GM21528 (cell line): Measurements from ENCODE around the gene CSF1.
"Not testable (repeated sequence)": the region's sequence is repeated elsewhere in the genome, so short reads cannot be mapped to it uniquely, and the experiment has no call there.

Experiments used
- ATAC-seq: cut with Tn5 transposase; IDR thresholded peaks from one replicate; pipeline ENCODE4 v1.9.1; 2021; ENCODE audit warnings: mild to moderate bottlenecking, moderate library complexity; ENCODE audit not compliant: unreplicated experiment, low FRiP score

CSF1 gene, protein sequence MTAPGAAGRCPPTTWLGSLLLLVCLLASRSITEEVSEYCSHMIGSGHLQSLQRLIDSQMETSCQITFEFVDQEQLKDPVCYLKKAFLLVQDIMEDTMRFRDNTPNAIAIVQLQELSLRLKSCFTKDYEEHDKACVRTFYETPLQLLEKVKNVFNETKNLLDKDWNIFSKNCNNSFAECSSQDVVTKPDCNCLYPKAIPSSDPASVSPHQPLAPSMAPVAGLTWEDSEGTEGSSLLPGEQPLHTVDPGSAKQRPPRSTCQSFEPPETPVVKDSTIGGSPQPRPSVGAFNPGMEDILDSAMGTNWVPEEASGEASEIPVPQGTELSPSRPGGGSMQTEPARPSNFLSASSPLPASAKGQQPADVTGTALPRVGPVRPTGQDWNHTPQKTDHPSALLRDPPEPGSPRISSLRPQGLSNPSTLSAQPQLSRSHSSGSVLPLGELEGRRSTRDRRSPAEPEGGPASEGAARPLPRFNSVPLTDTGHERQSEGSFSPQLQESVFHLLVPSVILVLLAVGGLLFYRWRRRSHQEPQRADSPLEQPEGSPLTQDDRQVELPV

DNA sequence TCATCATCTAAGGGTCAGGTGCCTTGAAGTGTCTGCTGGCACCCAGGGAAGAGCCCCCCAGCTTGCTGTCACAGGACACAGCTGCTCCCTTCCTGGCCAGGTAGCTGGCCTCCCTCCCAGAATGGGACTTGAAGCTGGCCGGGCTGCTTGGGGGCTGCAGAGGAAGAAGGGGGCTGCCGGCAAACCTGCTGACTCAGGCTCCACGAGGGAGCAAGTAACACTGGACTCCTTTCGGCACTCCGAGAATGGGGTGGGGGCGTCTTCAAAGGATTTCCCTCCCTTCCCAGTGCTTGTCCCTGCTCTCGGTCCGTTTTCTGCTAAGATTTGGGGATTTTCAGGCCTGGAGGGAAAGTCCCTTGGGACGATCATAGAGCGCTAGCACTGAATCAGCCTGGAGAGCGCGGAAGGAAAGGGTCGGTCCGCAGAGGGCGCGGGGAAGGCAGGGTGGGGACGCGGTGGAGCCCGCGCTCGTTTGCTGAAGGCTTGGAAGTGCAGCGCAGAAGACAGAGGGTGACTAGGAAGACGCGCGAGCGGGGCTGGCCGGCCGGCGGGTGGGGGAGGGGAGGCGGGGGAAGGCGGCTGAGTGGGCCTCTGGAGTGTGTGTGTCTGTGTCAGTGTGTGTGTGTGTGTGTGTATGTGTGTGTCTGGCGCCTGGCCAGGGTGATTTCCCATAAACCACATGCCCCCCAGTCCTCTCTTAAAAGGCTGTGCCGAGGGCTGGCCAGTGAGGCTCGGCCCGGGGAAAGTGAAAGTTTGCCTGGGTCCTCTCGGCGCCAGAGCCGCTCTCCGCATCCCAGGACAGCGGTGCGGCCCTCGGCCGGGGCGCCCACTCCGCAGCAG lies at the start of gene CSF1:
Gene CSF1 (plus strand): TSS at position 727 of the 840 bp plus-strand sequence. CDS start 175 bp downstream, outside the sequence.
- ATAC-seq = no peak

DNA sequence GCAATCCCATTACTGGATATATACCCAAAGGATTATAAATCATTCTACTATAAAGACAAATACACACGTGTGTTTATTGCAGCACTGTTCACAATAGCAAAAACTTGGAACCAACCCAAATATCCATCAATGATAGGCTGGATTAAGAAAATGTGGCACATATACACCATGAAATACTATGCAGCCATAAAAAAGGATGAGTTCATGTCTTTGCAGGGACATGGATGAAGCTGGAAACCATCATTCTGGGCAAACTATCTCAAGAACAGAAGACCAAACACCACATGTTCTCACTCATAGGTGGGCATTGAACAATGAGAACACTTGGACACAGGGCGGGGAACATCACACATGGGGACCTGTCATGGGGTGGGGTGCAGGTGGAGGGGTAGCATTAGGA lies 49.0 kb upstream of the CSF1 start:
- not testable (repeated sequence) for ATAC-seq

DNA sequence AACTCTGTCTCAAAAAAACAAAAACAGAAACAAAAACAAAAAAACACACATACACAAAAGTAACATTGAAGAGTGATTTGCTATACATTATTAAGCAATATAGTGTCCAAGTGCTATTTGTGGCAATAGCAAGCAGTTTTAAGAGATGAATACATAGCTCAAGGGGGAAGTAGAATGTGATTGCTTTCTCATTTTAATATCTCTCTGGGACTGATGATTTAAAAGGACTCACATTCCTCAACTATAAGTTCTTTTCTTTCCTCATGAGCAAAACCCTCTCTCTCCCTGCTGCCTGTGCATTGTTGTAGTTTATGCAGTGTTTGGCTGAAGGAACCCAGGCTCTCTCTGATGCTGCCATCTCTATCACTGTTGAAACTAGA lies 47.0 kb upstream of the CSF1 start:
- ATAC-seq = no peak

DNA sequence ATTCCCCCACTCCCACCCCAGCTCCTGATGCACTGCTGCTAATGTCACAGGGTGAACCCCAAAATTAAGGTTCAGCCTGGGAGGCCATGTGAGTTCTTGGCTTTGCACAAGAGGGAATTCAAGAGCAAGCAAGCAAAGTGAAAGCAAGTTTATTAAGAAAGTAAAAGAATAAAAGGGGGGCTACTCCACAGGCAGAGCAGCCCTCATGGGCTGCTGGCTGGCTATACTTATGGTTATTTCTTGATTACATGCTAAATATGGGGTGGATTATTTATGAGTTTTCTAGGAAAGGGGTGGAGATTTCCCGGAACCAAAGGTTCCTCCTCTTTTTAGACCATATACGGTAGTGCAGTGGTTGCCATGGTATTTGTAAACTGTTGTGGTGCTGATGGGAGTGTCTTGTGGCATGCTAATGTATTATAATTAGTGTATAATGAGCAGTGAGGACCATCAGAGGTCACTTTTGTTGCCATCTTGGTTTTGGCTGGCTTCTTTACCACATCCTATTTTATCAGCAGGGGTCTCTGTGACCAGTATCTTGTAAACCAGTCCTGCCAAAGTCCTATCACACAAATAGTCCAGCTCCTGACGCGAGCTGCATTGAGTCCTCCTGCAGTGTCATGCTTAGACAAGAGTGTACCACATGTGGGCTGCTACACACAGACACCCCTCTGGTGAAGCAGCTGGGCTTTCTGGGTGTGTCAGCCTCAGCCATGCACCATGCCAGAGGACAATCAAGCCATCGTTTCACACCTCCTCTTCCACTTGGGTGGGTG lies 46.4 kb upstream of the CSF1 start:
- no peak for ATAC-seq

DNA sequence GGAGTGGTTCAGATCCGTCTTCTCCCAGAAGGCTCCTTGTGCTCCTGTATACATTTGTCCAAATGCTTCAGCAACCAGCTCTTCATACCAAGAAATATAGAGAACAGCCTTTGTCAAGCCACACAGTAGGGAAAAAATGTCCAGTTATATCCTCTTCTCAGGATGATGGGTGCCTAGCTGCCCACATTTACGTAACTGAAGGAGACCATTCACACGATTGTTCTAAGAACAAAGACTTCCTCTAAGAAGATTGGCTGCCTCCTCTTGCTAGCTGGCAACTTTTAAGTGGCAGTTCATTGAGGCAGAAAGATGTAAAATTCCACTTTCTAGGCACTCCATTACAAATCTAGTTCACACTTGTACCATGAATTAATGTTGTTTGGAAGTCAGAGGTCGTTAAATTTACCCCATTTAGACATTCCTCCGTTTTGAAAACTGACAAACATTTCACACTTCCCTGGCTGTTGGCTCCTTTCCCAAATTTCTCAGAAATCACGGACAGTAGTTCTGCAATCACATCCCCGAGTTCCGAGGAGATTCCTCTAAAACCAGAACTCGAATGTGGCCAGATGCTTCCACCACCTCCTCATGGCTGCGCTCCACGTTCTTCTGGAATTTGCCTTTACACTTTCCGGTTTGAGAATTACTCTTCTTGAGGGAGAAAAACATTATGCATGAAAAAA lies 45.6 kb upstream of the CSF1 start:
- ATAC-seq = no peak

DNA sequence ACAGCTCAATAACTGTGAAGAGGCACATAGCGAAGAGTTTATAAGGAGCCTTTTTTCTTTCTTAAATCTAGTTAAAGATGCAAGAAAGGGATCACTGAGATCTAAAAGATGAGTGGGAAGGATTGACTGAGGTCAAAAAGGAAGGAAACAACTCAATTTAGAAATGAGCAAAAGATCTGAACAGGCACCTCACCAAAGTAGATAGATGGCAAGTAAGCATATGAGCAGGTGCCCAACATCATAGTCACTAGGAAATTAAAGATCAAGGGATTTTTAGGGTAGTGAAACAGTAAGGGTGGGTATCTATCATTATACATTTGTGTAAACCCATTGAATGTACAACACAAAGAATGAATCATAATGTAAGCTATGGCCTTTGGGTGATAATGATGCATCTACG lies 44.6 kb upstream of the CSF1 start:
- ATAC-seq = no peak

DNA sequence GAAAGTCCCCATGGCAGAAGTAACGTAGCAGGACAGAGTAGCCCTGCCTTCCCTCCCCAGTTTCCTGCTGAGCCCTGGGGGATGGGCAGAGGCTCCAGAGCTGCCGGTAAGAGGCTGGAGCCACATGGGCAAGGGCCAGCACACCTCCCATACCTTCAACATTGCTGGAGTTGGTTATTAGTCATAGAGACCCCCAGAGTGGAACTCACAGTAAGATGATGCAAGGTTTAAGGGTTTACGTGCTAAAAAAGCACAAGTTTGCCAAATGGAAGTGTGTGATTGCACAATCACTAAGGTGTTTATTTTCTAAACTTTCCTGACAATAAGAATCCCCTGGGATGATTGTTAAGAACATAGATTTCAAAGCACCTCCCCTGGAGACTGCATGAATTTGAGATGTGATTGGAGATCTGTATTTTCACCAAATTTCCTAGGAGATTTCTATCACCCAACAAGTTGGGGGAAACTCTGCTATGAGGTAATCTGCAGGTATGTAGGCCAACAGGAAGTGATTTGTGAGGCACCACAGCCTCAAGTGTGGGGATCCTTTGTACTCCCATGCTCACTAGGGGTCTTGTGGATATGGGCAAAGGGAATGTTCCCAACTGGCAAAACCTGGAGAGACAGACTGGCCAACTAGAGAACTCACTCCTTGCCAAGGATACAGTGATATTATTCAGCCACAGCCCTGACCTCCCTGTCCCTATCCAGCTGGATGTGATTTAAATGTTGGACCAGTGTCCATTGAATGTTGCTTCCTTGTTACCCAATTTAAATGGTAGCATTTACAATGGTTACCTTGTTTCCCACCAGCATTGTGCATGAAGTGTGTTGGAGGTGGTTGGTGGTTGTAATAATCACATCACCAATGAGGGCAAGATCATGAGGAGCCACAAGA lies 37.1 kb upstream of the CSF1 start:
- no peak for ATAC-seq

DNA sequence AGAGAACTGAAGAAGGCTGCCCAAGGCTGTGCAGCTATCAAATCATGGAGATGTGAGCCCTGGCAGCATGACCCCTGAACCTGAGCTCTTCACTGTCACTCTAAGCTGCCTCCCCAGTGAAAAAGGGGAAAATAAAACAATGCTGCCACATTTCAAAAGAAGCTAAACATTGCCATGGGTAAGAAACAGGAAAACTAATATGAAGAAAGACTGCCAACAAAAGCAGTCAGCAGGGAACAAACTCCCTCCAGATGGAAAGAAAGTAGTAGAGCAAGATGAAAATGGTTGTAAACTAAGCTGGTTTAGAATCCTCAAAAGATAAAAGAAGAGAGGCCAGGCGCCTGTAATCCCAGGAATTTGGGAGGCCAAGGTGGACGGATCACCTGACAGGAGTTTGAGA lies 36.2 kb upstream of the CSF1 start:
- no peak for ATAC-seq

DNA sequence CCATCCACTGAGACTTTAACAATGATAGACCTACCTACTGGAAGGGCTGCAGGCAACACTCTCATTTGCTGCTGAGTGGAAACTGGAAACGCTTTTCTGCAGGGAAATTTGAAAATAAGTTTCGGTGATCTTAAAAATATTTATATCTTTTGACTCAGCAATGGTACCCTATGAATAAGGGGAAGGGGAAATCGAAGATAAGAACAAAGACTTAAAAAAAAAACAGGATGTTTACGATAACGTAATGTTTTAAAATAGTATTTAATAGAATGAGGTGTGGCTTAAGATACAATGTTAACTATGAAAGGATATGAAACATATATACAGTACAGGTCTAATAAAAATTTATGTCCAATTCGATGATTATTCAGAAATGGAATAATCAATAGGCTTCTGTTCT lies 34.8 kb upstream of the CSF1 start:
- no peak for ATAC-seq

DNA sequence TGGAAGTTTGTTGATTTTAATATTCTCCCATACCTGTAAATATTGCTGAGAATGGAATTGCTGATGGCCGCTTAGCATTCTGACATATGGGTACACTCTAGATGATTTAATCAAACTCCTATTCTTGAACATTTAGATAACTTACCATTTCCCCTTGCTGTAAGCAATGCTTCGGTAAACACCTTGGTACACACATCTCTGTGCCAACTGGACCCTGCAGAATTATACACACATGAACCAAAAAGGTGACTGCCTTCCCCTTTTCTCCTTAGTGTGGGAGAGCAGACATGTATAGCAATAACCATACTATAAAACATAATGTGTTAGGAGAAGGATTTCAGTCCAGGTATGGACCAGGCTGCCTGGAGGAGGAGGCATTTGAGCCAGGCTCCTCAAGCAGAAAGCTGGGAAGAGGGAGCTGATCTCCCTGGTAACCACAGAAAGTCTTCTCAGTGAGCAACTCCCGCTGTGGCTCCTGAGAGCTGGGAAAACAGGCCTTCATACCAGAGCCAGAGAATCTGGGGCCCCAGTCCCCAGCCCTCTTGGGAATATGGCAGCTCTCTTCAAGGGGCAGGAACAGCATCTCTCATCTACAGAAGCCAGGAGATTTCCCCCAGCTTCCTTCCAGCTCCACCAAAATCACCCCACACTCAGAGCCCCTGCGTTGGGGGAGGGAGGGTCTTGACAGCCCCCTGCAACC lies 33.9 kb upstream of the CSF1 start:
- no peak for ATAC-seq

DNA sequence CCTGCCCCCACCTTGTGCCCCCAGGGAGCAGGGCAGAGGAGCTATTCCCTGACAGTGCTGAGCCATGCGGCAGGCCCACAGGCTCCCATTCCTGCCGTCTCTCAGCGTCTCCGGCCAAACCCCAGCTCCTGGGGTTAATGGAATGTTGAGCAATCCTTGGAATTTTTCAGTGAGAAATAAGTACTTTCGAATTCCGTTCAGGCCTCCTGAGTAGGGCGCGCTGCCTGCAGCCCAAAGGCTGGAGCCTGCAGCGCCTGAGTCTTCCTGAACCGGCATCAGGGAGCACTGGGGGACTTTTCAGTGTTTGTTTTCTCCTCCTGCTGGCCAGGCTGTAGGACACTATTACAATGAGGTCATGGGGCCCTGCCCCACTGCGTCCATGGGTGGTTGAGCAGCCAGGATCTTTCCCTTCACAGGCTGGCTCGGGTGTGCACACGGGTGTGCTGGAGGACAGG lies 33.3 kb upstream of the CSF1 start:
- no peak for ATAC-seq

DNA sequence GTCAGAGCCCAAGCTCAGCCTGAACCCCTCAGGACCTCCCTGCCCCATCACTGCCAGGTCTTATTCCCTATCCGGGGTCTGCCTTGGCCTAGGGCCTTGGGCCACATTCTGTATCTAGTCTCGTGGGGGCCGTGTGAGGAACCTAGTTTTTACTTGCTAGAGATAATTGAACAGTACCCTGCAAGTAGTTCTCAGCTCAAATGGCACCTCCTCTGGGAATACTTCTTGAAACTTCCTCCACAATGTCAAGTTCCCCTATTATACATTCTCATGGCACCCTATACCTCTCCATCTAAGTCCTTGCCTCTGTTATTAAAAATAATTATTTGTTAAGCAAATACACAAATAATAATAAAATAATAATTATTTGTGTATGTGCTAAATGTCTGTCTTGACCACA lies 32.9 kb upstream of the CSF1 start:
- ATAC-seq = no peak

DNA sequence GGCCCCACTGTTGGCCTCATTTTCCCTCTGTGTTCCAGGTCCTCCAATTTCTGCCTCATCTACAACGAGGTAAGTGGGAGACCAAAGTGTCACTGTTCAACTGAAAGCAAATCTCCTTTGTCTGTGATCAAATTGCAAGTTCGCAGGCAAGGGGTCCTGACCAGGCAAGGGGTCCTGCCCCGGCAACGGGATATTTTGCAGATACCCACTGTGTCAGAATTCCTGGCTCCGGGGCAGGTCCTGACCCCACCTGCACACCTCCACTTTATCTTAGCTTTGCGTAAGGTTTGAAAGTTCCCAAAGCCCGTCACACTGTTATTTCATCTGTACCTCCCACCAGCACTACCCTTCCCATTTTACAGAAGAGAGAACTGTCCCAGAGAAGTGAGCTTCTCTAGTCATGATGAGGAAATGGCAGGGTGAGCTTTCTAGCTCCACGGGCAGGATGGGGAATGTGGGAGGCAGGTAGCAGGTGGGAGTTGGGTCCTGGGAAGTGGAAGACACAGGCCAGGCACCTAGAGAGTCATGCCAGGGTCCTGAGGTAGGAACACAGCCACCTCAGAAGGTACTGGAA lies 32.0 kb upstream of the CSF1 start:
- ATAC-seq = no peak

DNA sequence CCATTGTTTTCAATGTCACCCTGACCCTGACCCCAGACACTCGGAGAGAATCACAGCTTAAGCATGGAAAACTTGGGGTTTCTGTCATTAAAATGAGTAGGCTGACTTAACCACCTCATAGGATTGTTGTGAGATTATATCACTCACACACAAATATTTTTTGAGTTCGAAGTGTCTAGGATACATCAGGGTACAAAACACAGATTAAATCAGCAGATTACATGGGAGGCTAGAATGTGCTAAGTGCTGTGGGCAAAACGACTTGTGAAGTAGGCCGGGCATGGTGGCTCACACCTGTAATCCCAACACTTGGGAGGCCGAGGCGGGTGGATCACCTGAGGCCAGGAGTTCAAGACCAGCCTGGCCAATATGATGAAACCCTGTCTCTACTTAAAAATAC lies 31.3 kb upstream of the CSF1 start:
- not testable (repeated sequence) for ATAC-seq

DNA sequence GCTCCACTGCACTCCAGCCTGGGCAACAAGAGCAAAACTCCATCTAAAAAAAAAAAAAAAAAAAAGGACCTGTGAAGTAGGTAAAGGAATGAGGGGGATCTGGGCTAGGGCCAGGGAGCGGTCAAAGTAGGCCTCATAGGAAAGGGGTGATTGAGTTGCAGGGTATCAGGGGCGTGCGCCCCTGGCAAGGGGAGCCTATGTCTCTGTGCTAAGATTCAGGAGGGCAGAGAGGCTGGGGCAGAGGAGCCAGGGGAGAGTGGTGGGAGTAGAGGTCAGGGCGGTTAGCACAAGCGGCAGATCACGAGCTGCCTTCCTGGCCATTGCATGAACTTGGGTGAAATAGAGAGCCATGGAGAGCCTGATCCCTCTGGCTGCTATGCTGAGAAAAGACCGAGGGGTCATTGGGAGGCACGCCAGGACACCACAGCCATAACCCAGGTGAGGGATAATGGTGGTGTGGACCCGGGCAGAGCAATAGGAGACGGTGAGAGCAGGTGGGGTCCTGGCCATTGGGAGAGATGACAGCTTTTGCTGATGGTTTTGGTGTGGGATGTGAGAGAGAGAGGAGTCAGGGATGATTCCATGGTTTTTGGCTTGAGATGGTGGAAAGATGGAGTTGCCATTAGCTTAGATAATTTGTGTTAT lies 30.6 kb upstream of the CSF1 start:
- no peak for ATAC-seq

DNA sequence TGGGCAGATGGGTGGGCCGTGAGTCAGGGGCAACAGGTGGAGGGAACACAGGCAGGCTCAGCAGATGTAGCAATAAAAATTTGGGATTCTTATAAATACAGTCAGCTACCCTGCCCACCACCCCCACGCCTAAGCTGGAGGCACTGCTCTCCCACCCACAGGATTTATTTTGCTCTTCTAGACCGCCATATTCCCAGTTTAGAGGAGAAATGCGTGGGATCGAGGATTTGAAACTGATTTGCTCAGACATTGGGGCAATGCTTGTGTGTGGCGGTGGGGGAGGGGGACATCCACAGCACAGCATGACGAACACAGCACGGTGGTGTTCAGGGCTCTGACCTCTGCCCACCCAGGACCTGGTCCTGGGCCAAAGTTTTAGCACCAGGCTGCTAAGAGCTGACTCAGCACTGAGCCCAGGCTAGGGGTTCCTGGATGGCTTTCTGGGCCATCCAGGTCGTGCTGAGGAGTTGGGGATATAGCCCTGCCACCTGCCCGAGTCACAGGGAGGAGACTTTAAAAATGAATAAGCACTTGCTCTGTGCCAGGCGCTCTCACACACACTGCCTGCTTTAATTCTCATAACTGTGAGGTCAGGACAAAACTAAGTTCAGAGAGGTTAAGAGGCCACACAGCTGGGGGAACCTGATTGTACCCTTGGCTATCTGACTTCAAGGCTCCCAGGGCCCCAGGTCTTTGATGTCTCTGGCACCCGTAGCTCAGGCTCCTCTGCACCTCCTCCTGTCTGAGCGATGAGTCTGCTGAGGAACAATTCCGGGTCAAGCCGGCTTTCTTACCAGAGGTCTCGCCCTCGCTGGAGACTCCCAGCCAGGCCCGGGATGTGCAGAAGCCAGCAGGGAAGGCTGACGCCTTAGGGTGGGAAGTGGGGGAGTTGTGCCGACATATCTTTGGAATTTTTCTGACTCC lies 29.4 kb upstream of the CSF1 start:
- ATAC-seq = no peak

DNA sequence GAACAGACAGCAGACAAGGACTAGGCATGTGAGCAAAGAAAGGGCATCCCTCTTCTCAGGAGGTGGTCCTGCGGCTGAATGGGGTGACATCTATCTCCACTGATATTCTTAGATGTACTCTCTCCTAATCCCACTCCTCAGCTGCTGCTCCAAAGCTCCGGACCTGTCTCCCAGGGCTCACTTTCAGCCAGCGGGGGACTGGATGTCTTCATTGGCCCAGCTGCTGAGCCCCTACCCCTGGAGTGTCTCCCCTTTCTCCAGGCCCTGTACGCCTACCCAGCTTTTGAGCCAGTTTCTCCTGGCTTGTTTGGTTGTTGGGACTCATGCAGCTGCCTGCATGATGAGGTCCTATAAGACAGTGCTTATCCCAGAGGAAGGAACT lies 28.8 kb upstream of the CSF1 start:
- no peak for ATAC-seq
